B cell (primary cell): ENCODE data around the gene TMEM150C. TPM values are rescaled to one million over a fixed set of nuclear protein-coding genes. Genes with fewer than 3 reads are reported as not detected.

Experiments used
- ATAC-seq: fragments of 200-7000 bp; cut with Tn5 transposase; one replicate; pipeline ENCODE4 v1.10.0; 2021; ENCODE audit warnings: low read depth, mild to moderate bottlenecking, moderate number of reproducible peaks, moderate library complexity
- CTCF ChIA-PET: fragments of 350-600 bp; sonication (Branson Sonifier 250); formaldehyde crosslinking; loops from one replicate; lab custom pipeline; 2021; ENCODE audit warnings: antibody characterized with exemption, inconsistent platforms; lab: Charles Lee
- POLR2A ChIA-PET: fragments of 350-600 bp; sonication (Branson Sonifier 250); formaldehyde crosslinking; loops from one replicate; lab custom pipeline; 2021; ENCODE audit warnings: antibody characterized with exemption; lab: Charles Lee
- DNase-seq: peaks from one replicate; pipeline ENCODE4 v3.0.0; 2013
- H2AFZ ChIP-seq: 2 replicates; pipeline ENCODE4 v1.6.1; 2012; ENCODE audit warnings: mild to moderate bottlenecking, low read depth, low read length; ENCODE audit not compliant: insufficient read depth, poor library complexity, severe bottlenecking
- H3K27ac ChIP-seq, 2 donors: 1 replicate in 1 of 2; 2 replicates in 1 of 2; pipeline ENCODE4 v1.5.1; 2012 to 2013; ENCODE audit warnings: low read length in 2 of 2, mild to moderate bottlenecking in 2 of 2, moderate library complexity in 1 of 2
- H3K27me3 ChIP-seq, 4 experiments: fragments of 200-600 bp in 1 of 4; sonication (generic) in 1 of 4; replicated peaks in 1 of 4; 1 replicate in 2 of 4; 2 replicates in 2 of 4; pipeline versions ENCODE4 v1.6.1 to v1.7.0; 2013 to 2016; ENCODE audit warnings: low read length in 3 of 4, mild to moderate bottlenecking in 2 of 4, mixed read lengths in 1 of 4, moderate library complexity in 1 of 4; ENCODE audit not compliant: insufficient read depth in 4 of 4, control insufficient read depth in 3 of 4; ENCODE audit errors: control extremely low read depth in 1 of 4
- H3K36me3 ChIP-seq, 2 experiments: replicated peaks in 1 of 2; 1 replicate in 1 of 2; 2 replicates in 1 of 2; pipeline versions ENCODE4 v1.6.1 to v1.7.1; 2013; ENCODE audit warnings: low read length in 1 of 2; ENCODE audit not compliant: insufficient read depth in 2 of 2, control insufficient read depth in 1 of 2; ENCODE audit errors: control extremely low read depth in 1 of 2, extremely low read depth in 1 of 2
- H3K4me1 ChIP-seq, 2 donors: fragments of 200-600 bp in 1 of 2; sonication (generic) in 1 of 2; 1 replicate in 1 of 2; 2 replicates in 1 of 2; pipeline versions ENCODE4 v1.5.1 to v1.6.1; 2013 to 2017; ENCODE audit warnings: low read length in 2 of 2; ENCODE audit not compliant: control insufficient read depth in 2 of 2, insufficient read depth in 2 of 2
- H3K4me2 ChIP-seq: replicated peaks from 2 replicates; pipeline ENCODE3; 2012; ENCODE audit warnings: mild to moderate bottlenecking, low read depth, low read length; ENCODE audit not compliant: poor library complexity, severe bottlenecking
- H3K4me3 ChIP-seq, 5 experiments: fragments of 200-600 bp in 1 of 5; sonication (generic) in 1 of 5; 1 replicate in 3 of 5; 2 replicates in 2 of 5; pipeline versions ENCODE4 v1.5.1 to v1.7.0; 2011 to 2016; ENCODE audit warnings: low read length in 4 of 5, mild to moderate bottlenecking in 4 of 5, low read depth in 2 of 5, control low read depth in 1 of 5, moderate library complexity in 1 of 5; ENCODE audit not compliant: insufficient read depth in 1 of 5; ENCODE audit errors: control extremely low read depth in 1 of 5, extremely low read depth in 1 of 5
- H3K79me2 ChIP-seq: fragments of 200-600 bp; sonication (generic); one replicate; pipeline ENCODE4 v1.6.0; 2016; ENCODE audit warnings: low read length; ENCODE audit not compliant: control insufficient read depth, insufficient read depth
- H3K9ac ChIP-seq: fragments of 200-600 bp; sonication (generic); 2 replicates; pipeline ENCODE4 v1.6.1; 2017; ENCODE audit warnings: mild to moderate bottlenecking, low read length, moderate library complexity
- H3K9me3 ChIP-seq, 3 donors: one replicate each; pipeline versions ENCODE4 v1.6.1 to v1.7.1; 2013; ENCODE audit warnings: low read length in 2 of 3; ENCODE audit not compliant: control insufficient read depth in 2 of 3, insufficient read depth in 1 of 3; ENCODE audit errors: control extremely low read depth in 1 of 3
- H4K20me1 ChIP-seq: 2 replicates; pipeline ENCODE4 v1.6.0; 2012; ENCODE audit warnings: mild to moderate bottlenecking, low read length; ENCODE audit not compliant: insufficient read depth, control insufficient read depth, poor library complexity, severe bottlenecking
- H3K27ac Mint-ChIP-seq: one replicate; pipeline ENCODE4 v1.8.0; 2021; ENCODE audit warnings: mixed read lengths
- H3K27me3 Mint-ChIP-seq: one replicate; pipeline ENCODE4 v1.8.0; 2021; ENCODE audit warnings: mixed read lengths
- H3K4me1 Mint-ChIP-seq: one replicate; pipeline ENCODE4 v1.8.0; 2021; ENCODE audit warnings: mixed read lengths
- H3K4me3 Mint-ChIP-seq: one replicate; pipeline ENCODE4 v1.8.0; 2021; ENCODE audit warnings: mixed read lengths
- H3K9me3 Mint-ChIP-seq: one replicate; pipeline ENCODE4 v1.8.0; 2022; ENCODE audit warnings: mixed read lengths; ENCODE audit not compliant: insufficient read depth
- CTCF ChIP-seq: fragments of 200-600 bp; IDR thresholded peaks from one replicate; pipeline ENCODE4 v1.8.0; 2022; ENCODE audit warnings: antibody characterized with exemption, mild to moderate bottlenecking
- EZH2 ChIP-seq: IDR thresholded peaks from 2 replicates; pipeline ENCODE4 v1.6.1; 2012; ENCODE audit warnings: borderline replicate concordance, low read depth, mild to moderate bottlenecking, moderate library complexity, low read length; ENCODE audit not compliant: insufficient read depth, poor library complexity, severe bottlenecking
- WGBS: methylation state at CpG from one replicate; pipeline ENCODE4 v1.1.5; 2013; ENCODE audit warnings: missing lambda C conversion rate; ENCODE audit not compliant: insufficient coverage; 5-methylcytosine and 5-hydroxymethylcytosine counted together
- intact Hi-C: fragments of 100-400 bp; cut with micrococcal nuclease; formaldehyde crosslinking; loops from one replicate; pipeline ENCODE4 v1.10.0; 2022
- polyA plus RNA-seq: library from polyadenylated mRNA; depleted of rRNA; stranded (reverse); fragments of >200 nt; gene quantifications from 2 replicates; pipeline ENCODE4 v1.2.3, GENCODE V29; 2012
- total RNA-seq, 2 donors: library from RNA; stranded (reverse); fragments of 120-200 nt in 1 of 2; gene quantifications; 1 replicate in 1 of 2; 2 replicates in 1 of 2; pipeline versions ENCODE4 v1.2.3 to v1.2.4, GENCODE V29; 2013 to 2022

TMEM150C gene
- total and polyA plus RNA-seq, 2 donors (not counting 1 experiment from before 2014, with no cell fraction given) = 0.04 TPM; not detected in 1

- Mint-ChIP-seq H3K27me3 (peaks cover 7% of the 10 kb centered on the region), H3K4me1 (no peaks in the 10 kb centered on the region), H3K27ac (no peak overlapping the region), H3K4me3 (no peak overlapping the region), H3K9me3 (no peaks in the 10 kb centered on the region)
- CTCF ChIA-PET = interaction anchor here (1.1 kb wide), 1 partner anchor 12 kb away, joined by 4 read pairs; no protein-coding TSS in a partner anchor
- no CpG with 5 or more reads among the region's 2 CpGs for WGBS
- H4K20me1 ChIP-seq = no peaks in the 10 kb centered on the region
- no peaks in the 10 kb centered on the region for H3K36me3 ChIP-seq
- intact Hi-C loops = no loop called here
- DNase-seq = no peak
- no peak overlapping the region for H3K9ac ChIP-seq
- ATAC-seq = no peak
- no peak overlapping the region for H3K4me3 ChIP-seq
- H3K9me3 ChIP-seq = no peaks in the 10 kb centered on the region
- no peaks in the 10 kb centered on the region for H3K4me1 ChIP-seq
- POLR2A ChIA-PET = no interaction called here
- no peak overlapping the region for H3K27ac ChIP-seq
- H3K27me3 ChIP-seq = peaks cover 0 to 3% (median 0%) of the 10 kb centered on the region in 4 experiments
- no peak overlapping the region for H2AFZ ChIP-seq
- H3K79me2 ChIP-seq = no peaks in the 10 kb centered on the region
- no peak for TF ChIP-seq CTCF
- no peak for TF ChIP-seq EZH2
- no peak overlapping the region for H3K4me2 ChIP-seq
These were observed 17.1 kb upstream of the TMEM150C start for GRCh38 chr4:82578935-82579334.

- H3K36me3 ChIP-seq = no peaks in the 10 kb centered on the region
- intact Hi-C loops = no loop called here
- ChIA-PET POLR2A (no interaction called here), CTCF (no interaction called here)
- H3K4me3 ChIP-seq = no peak overlapping the region
- H3K4me2 ChIP-seq = no peak overlapping the region
- H3K4me1 Mint-ChIP-seq = no peaks in the 10 kb centered on the region
- H2AFZ ChIP-seq = no peak overlapping the region
- no peak for DNase-seq
- no peak overlapping the region for H3K9ac ChIP-seq
- H3K4me3 Mint-ChIP-seq = no peak overlapping the region
- 78% methylated on average over 1 of the region's 1 CpG for WGBS
- no peaks in the 10 kb centered on the region for H3K9me3 Mint-ChIP-seq
- H3K27me3 Mint-ChIP-seq = no peaks in the 10 kb centered on the region
- no peaks in the 10 kb centered on the region for H3K4me1 ChIP-seq
- H3K27me3 ChIP-seq = peaks cover 0 to 3% (median 0%) of the 10 kb centered on the region in 4 experiments
- H3K79me2 ChIP-seq = no peaks in the 10 kb centered on the region
- no peaks in the 10 kb centered on the region for H4K20me1 ChIP-seq
- no peaks in the 10 kb centered on the region for H3K9me3 ChIP-seq
- H3K27ac ChIP-seq = no peak overlapping the region
- TF ChIP-seq EZH2 = no peak
- no peak for TF ChIP-seq CTCF
- H3K27ac Mint-ChIP-seq = no peak overlapping the region
- no peak for ATAC-seq
These were observed 15.7 kb upstream of the TMEM150C start for GRCh38 chr4:82577451-82577850.
